ENCODE measurements around the gene SSNA1. TPM values are rescaled to one million over a fixed set of nuclear protein-coding genes. Genes with fewer than 3 reads are reported as not detected.

The SSNA1 gene
- polyA plus RNA-seq, 1 experiment, result 35.0 TPM

DNA sequence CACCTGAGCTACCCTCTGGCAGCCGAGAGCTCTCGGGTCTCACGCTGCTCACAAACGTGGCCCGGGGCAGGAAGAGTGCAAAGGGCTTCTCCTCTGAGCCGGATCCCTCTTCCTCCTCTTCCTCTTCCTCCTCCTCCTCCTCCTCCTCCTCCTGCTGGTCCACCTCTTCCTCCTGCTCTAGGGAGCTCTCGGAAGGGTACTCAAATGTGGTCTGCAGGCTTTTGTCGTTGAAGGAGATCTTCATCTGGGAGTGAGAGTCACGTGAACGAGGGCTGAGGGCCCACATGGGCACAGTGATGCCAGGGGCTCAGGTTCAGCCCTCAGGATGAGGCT, 3.9 kb downstream of the SSNA1 start:
- no peak for DNase-seq (ENCODE audit: low read depth, low spot score)
- Histone ChIP-seq H3K9me3 (ENCODE audit: control insufficient read depth, insufficient read depth, low read length) (no peaks in the 10 kb centered on the region; the same call in 1 of the 2 replicates), H3K27me3 (ENCODE audit: control insufficient read depth, insufficient read depth, low read length) (no peaks in the 10 kb centered on the region), H3K4me3 (ENCODE audit: low read depth, low read length) (no peak overlapping the region), H3K27ac (ENCODE audit: low read depth, low read length) (no peak overlapping the region)
- ChIA-PET CTCF (interaction anchor here (0.6 to 1.3 kb wide), 2 partner anchors 44 to 68 kb away, joined by 3 to 4 read pairs; no protein-coding TSS in a partner anchor), POLR2A (interaction anchor here (0.6 to 1.1 kb wide), 2 partner anchors 48 to 402 kb away, joined by 3 read pairs; partner anchors contain the start of gene TUBB4B)
- no peak for TF ChIP-seq CTCF (IDR thresholded peaks at IDR 0.05; ENCODE audit: low read depth, low read length)

- no peak for TF ChIP-seq CTCF (IDR thresholded peaks at IDR 0.05; ENCODE audit: low read depth, low read length)
- DNase-seq (ENCODE audit: low read depth, low spot score), result no peak
- Histone ChIP-seq H3K27me3 (ENCODE audit: control insufficient read depth, insufficient read depth, low read length) (no peaks in the 10 kb centered on the region), H3K9me3 (ENCODE audit: control insufficient read depth, insufficient read depth, low read length) (no peaks in the 10 kb centered on the region; the same call in 1 of the 2 replicates), H3K4me3 (ENCODE audit: low read depth, low read length) (no peak overlapping the region), H3K27ac (ENCODE audit: low read depth, low read length) (no peak overlapping the region)
- ChIA-PET POLR2A (interaction anchor here (0.6 to 1.1 kb wide), 2 partner anchors 48 to 402 kb away, joined by 3 read pairs; partner anchors contain the start of gene TUBB4B), CTCF (interaction anchor here (0.6 to 1.3 kb wide), 2 partner anchors 44 to 69 kb away, joined by 3 to 4 read pairs; no protein-coding TSS in a partner anchor)
Observed at GRCh38 chr9:137192859-137193258, 4.4 kb downstream of the SSNA1 start.

DNA sequence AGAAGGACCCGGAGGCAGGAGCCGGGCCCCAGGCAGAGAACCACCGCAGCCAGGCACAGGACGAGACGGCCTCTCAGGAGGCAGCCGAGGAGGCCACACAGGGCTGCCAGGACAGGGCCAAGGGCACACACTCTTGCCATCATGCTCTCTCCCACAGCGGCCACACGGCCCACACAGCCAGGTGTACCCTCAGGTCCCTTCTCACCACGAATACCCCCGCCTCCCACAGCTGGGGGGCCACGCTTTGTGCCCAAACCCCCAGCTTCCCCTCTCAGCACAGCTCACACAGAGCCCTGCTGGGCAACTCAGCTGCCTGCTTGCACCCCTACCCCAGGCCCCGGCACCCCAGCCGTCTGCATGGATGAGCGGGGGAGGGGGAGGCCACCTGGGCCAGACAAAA, 5.3 kb downstream of the SSNA1 start:
- POLR2A ChIA-PET, result no interaction called here
- Histone ChIP-seq H3K27me3 (ENCODE audit: control insufficient read depth, insufficient read depth, low read length) (no peaks in the 10 kb centered on the region), H3K27ac (ENCODE audit: low read depth, low read length) (no peak overlapping the region), H3K9me3 (ENCODE audit: control insufficient read depth, insufficient read depth, low read length) (no peaks in the 10 kb centered on the region; the same call in 1 of the 2 replicates), H3K4me3 (ENCODE audit: low read depth, low read length) (no peak overlapping the region)
- CTCF ChIA-PET, result interaction anchor here (1.5 kb wide), 1 partner anchor 43 kb away, joined by 4 read pairs; no protein-coding TSS in a partner anchor
- no peak for DNase-seq (ENCODE audit: low read depth, low spot score)
- TF ChIP-seq CTCF (IDR thresholded peaks at IDR 0.05; ENCODE audit: low read depth, low read length), result no peak

- Histone ChIP-seq H3K27me3 (ENCODE audit: control insufficient read depth, insufficient read depth, low read length) (no peaks in the 10 kb centered on the region), H3K27ac (ENCODE audit: low read depth, low read length) (no peak overlapping the region), H3K9me3 (ENCODE audit: control insufficient read depth, insufficient read depth, low read length) (no peaks in the 10 kb centered on the region; the same call in 1 of the 2 replicates), H3K4me3 (ENCODE audit: low read depth, low read length) (no peak overlapping the region)
- TF ChIP-seq CTCF (IDR thresholded peaks at IDR 0.05; ENCODE audit: low read depth, low read length), result no peak
- no peak for DNase-seq (ENCODE audit: low read depth, low spot score)
- CTCF ChIA-PET, result interaction anchor here (1.5 kb wide), 1 partner anchor 42 kb away, joined by 4 read pairs; no protein-coding TSS in a partner anchor
- POLR2A ChIA-PET, result interaction anchor here (1.0 kb wide), 1 partner anchor 46 kb away, joined by 4 read pairs; the partner anchor contains the start of gene TUBB4B
Observed at GRCh38 chr9:137194388-137194787, 5.9 kb downstream of the SSNA1 start.

DNA sequence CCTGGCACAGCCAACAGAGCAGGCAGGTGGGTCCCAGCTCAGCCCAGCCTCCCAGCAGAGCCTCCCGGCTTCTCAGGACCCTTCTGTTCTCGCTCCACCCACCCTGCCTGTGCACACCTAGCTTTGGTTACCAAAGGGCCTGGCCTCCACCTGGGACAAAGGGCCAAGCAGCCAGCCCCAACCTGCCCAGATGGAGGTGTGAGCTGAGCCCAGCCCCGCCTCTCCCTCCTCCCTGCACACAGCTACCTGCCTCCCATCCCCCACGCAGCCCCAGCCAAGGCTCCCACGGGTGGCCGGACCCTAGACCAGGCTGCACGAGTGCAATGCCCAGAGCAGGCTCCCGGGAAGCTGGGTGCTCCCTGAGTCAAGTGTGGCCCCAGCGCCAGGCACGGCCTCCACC, 6.4 kb downstream of the SSNA1 start:
- no peaks in the 10 kb centered on the region; the same call in 1 of the 2 replicates for H3K9me3 ChIP-seq (ENCODE audit: control insufficient read depth, insufficient read depth, low read length)
- no peaks in the 10 kb centered on the region for H3K27me3 ChIP-seq (ENCODE audit: control insufficient read depth, insufficient read depth, low read length)
- CTCF ChIA-PET, result interaction anchor here (1.5 kb wide), 1 partner anchor 42 kb away, joined by 4 read pairs; no protein-coding TSS in a partner anchor
- DNase-seq (ENCODE audit: low read depth, low spot score), result no peak
- no peak overlapping the region for H3K27ac ChIP-seq (ENCODE audit: low read depth, low read length)
- H3K4me3 ChIP-seq (ENCODE audit: low read depth, low read length), result no peak overlapping the region
- POLR2A ChIA-PET, result interaction anchor here (1.0 kb wide), 1 partner anchor 46 kb away, joined by 4 read pairs; the partner anchor contains the start of gene TUBB4B
- TF ChIP-seq CTCF (IDR thresholded peaks at IDR 0.05; ENCODE audit: low read depth, low read length), result no peak
